Psoas muscle (tissue), 8 donors: Measurements from ENCODE around the gene SMIM31. TPM values are rescaled to one million over a fixed set of nuclear protein-coding genes. Genes with fewer than 3 reads are reported as not detected.

Experiments used
- ATAC-seq, 4 donors: fragments of 200-7000 bp; cut with Tn5 transposase; one replicate each; pipeline ENCODE4 v1.9.1; 2020; ENCODE audit warnings: moderate library complexity in 3 of 4, mild to moderate bottlenecking in 2 of 4
- DNase-seq, 2 donors: peaks; one replicate each; pipeline ENCODE4 v3.0.0-alpha.2; 2020
- H3K27ac ChIP-seq: fragments of 200-600 bp; one replicate; pipeline ENCODE4 v1.8.0; 2022
- H3K27me3 ChIP-seq, 3 donors: fragments of 200-600 bp in 1 of 3; one replicate each; pipeline versions ENCODE4 v1.6.1 to v1.8.0; 2013 to 2022; ENCODE audit warnings: low read length in 2 of 3, mild to moderate bottlenecking in 2 of 3, moderate library complexity in 1 of 3; ENCODE audit not compliant: insufficient read depth in 3 of 3
- H3K36me3 ChIP-seq, 2 donors: fragments of 200-600 bp in 1 of 2; one replicate each; pipeline versions ENCODE4 v1.6.1 to v1.8.0; 2013 to 2022; ENCODE audit warnings: low read depth in 1 of 2, mild to moderate bottlenecking in 1 of 2, moderate library complexity in 1 of 2; ENCODE audit not compliant: insufficient read depth in 1 of 2
- H3K4me1 ChIP-seq: fragments of 200-600 bp; one replicate; pipeline ENCODE4 v1.8.0; 2022
- H3K4me3 ChIP-seq: fragments of 200-600 bp; one replicate; pipeline ENCODE4 v1.8.0; 2022; ENCODE audit warnings: mild to moderate bottlenecking
- H3K9me3 ChIP-seq: fragments of 200-600 bp; one replicate; pipeline ENCODE4 v1.8.0; 2022
- WGBS, 3 donors: extraction: QIAGEN DNeasy Blood & Tissue Kit; methylation state at CpG; one replicate each; pipeline versions ENCODE4 v1.1.6 to v1.1.7; 2013; 5-methylcytosine and 5-hydroxymethylcytosine counted together
- intact Hi-C, 2 donors: fragments of 100-400 bp; cut with DNase I; formaldehyde crosslinking; loops; one replicate each; pipeline versions ENCODE4 v1.11.0 to v1.14.2; 2022
- polyA plus RNA-seq, 3 donors: library from polyadenylated mRNA; stranded (reverse); fragments of 200-250 nt; gene quantifications; one replicate each; pipeline ENCODE4 v1.2.3, GENCODE V29; 2013
- total RNA-seq, 4 donors: library from RNA; stranded (reverse); fragmentation: NEBNext Ultra II Directional in 2 of 4; extraction: Animal tissue kit (Norgen Biotek cat#: 25700) in 2 of 4; gene quantifications; one replicate each; pipeline versions ENCODE4 v1.2.1 to v1.2.4, GENCODE V29; 2021 to 2023
- TF ChIP-seq, protein P1 (sequence below): fragments of 200-600 bp; IDR thresholded peaks from one replicate; pipeline ENCODE4 v1.8.0; 2022; ENCODE audit warnings: antibody characterized with exemption
- donor health status: healthy with polysubstance abuse.
- donor health status: DM: no; HTN: no; CAD: no; lungs with moderate emphysema.
- donor health status: Bipolar disorder and iron deficiency.
- donor health status: healthy.
- donor health status: DM: yes; HTN: yes; CAD: no.
- donor health status: DM: no; HTN: no; CAD: no.
- donor health status: DM: no; HTN: no; CAD: no.
- donor health status: DM: yes; HTN: yes; CAD: no.

The SMIM31 gene
- total and polyA plus RNA-seq, 7 donors = 0.01 TPM; not detected in 6

- no peaks in the 10 kb centered on the region for H3K36me3 ChIP-seq
- no peak overlapping the region for H3K4me3 ChIP-seq
- no peaks in the 10 kb centered on the region for H3K4me1 ChIP-seq
- no peaks in the 10 kb centered on the region for H3K27me3 ChIP-seq
- TF ChIP-seq, protein P1, sequence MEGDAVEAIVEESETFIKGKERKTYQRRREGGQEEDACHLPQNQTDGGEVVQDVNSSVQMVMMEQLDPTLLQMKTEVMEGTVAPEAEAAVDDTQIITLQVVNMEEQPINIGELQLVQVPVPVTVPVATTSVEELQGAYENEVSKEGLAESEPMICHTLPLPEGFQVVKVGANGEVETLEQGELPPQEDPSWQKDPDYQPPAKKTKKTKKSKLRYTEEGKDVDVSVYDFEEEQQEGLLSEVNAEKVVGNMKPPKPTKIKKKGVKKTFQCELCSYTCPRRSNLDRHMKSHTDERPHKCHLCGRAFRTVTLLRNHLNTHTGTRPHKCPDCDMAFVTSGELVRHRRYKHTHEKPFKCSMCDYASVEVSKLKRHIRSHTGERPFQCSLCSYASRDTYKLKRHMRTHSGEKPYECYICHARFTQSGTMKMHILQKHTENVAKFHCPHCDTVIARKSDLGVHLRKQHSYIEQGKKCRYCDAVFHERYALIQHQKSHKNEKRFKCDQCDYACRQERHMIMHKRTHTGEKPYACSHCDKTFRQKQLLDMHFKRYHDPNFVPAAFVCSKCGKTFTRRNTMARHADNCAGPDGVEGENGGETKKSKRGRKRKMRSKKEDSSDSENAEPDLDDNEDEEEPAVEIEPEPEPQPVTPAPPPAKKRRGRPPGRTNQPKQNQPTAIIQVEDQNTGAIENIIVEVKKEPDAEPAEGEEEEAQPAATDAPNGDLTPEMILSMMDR = no peak
- no peak for ATAC-seq
- WGBS, 3 donors = 92 to 95% methylated on average over 1 of the region's 1 CpG; no CpG with 5 or more reads in 1 of the 3 donors
- DNase-seq = no peak
- no peaks in the 10 kb centered on the region for H3K9me3 ChIP-seq
- intact Hi-C loops = no loop called here
- no peak overlapping the region for H3K27ac ChIP-seq
These were observed 1.5 kb downstream of the SMIM31 start for GRCh38 chr4:164755432-164755831.

GRCh38 chr4:164756686-164757085, 2.8 kb downstream of the SMIM31 start:
- TF ChIP-seq, protein P1 = no peak
- no peak for ATAC-seq

DNA sequence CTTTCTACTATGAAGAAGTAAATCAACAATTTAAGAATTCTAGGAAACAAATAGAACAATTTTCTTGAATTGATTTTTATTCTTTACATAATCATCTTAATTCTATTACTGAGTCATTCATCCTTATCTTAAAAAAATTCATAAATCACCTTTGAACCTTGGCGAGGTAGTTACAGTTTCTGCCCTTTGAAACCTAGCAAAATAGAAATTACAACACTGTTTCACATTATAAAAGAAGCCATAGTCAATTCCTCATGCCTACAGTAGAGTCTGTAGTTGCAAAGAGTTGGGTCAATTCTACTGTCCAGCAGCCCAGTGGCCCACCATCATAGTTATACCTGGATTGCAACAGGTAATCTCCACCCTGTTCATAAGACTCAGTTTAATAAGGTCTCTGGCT, 7.3 kb downstream of the SMIM31 start:
- no peaks in the 10 kb centered on the region for H3K27me3 ChIP-seq
- H3K4me3 ChIP-seq = no peak overlapping the region
- no peaks in the 10 kb centered on the region for H3K9me3 ChIP-seq
- DNase-seq (no peak), ATAC-seq (no peak)
- WGBS, 3 donors = 87 to 94% (median 91%) methylated on average over 1 of the region's 1 CpG
- H3K27ac ChIP-seq = no peak overlapping the region
- H3K4me1 ChIP-seq = no peaks in the 10 kb centered on the region
- TF ChIP-seq, protein P1 = no peak
- intact Hi-C loops = no loop called here
- no peaks in the 10 kb centered on the region for H3K36me3 ChIP-seq

More at GRCh38 chr4:164756686-164757085, 2.8 kb downstream of the SMIM31 start:
- no peak overlapping the region for H3K4me3 ChIP-seq
- H3K9me3 ChIP-seq = no peaks in the 10 kb centered on the region
- no peaks in the 10 kb centered on the region for H3K36me3 ChIP-seq
- H3K4me1 ChIP-seq = no peaks in the 10 kb centered on the region
- H3K27ac ChIP-seq = no peak overlapping the region
- no peaks in the 10 kb centered on the region for H3K27me3 ChIP-seq
- WGBS, 3 donors = 52 to 65% (median 60%) methylated on average over 2 of the region's 2 CpGs
- intact Hi-C loops = no loop called here
- DNase-seq = no peak

DNA sequence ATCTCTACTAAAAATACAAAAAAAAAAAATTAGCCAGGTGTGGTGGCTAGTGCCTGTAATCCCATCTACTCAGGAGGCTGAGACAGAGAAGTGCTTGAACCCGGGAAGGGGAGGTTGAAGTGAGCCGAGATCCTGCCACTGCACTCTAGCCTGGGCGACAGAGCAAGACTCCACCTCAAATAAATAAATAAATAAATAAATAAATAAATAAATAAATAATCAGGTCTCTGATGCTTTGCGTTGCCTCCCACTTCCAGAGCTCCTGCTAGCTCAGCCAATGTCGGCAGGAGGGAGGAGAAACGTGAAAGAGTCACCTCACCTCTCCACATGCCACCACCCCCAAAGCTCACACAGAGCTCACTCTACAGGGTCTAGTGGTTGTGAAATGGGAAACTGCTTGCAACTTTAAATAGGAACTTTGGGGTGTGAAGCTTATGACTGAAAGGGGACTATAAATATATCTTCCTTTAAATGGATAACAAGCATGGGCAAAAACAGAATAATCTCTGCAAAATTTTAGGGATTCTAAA, 7.9 kb downstream of the SMIM31 start:
- no peak overlapping the region for H3K27ac ChIP-seq
- H3K4me3 ChIP-seq = no peak overlapping the region
- no peaks in the 10 kb centered on the region for H3K36me3 ChIP-seq
- no peaks in the 10 kb centered on the region for H3K9me3 ChIP-seq
- H3K4me1 ChIP-seq = no peaks in the 10 kb centered on the region
- TF ChIP-seq, protein P1 = no peak
- ATAC-seq (no peak), DNase-seq (no peak)
- intact Hi-C loops = no loop called here
- WGBS, 3 donors = 92 to 94% (median 92%) methylated on average over 6 of the region's 6 CpGs
- H3K27me3 ChIP-seq = no peaks in the 10 kb centered on the region

- Histone ChIP-seq H3K27me3 (peaks cover 0 to 3% (median 0%) of the 10 kb centered on the region in 3 donors), H3K4me1 (no peaks in the 10 kb centered on the region), H3K27ac (no peak overlapping the region), H3K36me3 (no peaks in the 10 kb centered on the region), H3K4me3 (no peak overlapping the region), H3K9me3 (no peaks in the 10 kb centered on the region)
- DNase-seq = no peak
- TF ChIP-seq, protein P1 = no peak
- intact Hi-C loops = no loop called here
- 73 to 87% (median 81%) methylated on average over 3 of the region's 3 CpGs for WGBS, 3 donors
- ATAC-seq = no peak
These were observed 11.2 kb downstream of the SMIM31 start for GRCh38 chr4:164765096-164765495.
